Memory B cell (primary cell): ENCODE results near the gene POLR3K.
A peak's percentile ranks its signal among the peaks of the same experiment; 100 is the strongest.

Experiments
- ATAC-seq: fragments of 150-1000 bp; cut with Tn5 transposase; 2 replicates; pipeline ENCODE4 v1.10.0; 2021; ENCODE audit warnings: low read depth, mild to moderate bottlenecking, moderate library complexity
- DNase-seq, 2 donors: peaks; one replicate each; pipeline ENCODE4 v3.0.0; 2022; ENCODE audit warnings: low spot score in 2 of 2
- H3K27ac Mint-ChIP-seq: one replicate; pipeline ENCODE4 v1.8.0; 2022; ENCODE audit warnings: mild to moderate bottlenecking, moderate library complexity, mixed read lengths
- H3K27me3 Mint-ChIP-seq: one replicate; pipeline ENCODE4 v1.8.0; 2022; ENCODE audit warnings: mixed read lengths
- H3K36me3 Mint-ChIP-seq: one replicate; pipeline ENCODE4 v1.8.0; 2022; ENCODE audit warnings: mild to moderate bottlenecking, mixed read lengths
- H3K4me1 Mint-ChIP-seq: one replicate; pipeline ENCODE4 v1.8.0; 2022; ENCODE audit warnings: mixed read lengths
- H3K4me3 Mint-ChIP-seq: one replicate; pipeline ENCODE4 v1.8.0; 2022; ENCODE audit warnings: mild to moderate bottlenecking, moderate library complexity, mixed read lengths
- H3K9me3 Mint-ChIP-seq: one replicate; pipeline ENCODE4 v1.8.0; 2022; ENCODE audit warnings: mixed read lengths

POLR3K gene

GRCh38 chr16:53346-54236 lies at the start of gene POLR3K, which contains the start of gene SNRNP25:
Gene POLR3K, minus strand, starts transcription at chr16:53608. Its CDS starts 22 bp downstream, at chr16:53586.
Gene SNRNP25, plus strand, starts transcription at chr16:53828. Its CDS starts 189 bp downstream, at chr16:54017.
- Mint-ChIP-seq H3K4me1 (peaks cover 13% of the 10 kb centered on the region), H3K27ac (peak within 1 kb of the TSS; percentile 90)

GRCh38 chr16:102060-102855 lies 48.9 kb upstream of the POLR3K start:
- Mint-ChIP-seq H3K27me3 (no peaks in the 10 kb centered on the region), H3K27ac (no peak overlapping the region), H3K4me1 (peaks cover 7% of the 10 kb centered on the region), H3K4me3 (no peak overlapping the region), H3K36me3 (peaks cover 4% of the 10 kb centered on the region), H3K9me3 (no peaks in the 10 kb centered on the region)
- ATAC-seq (no peak), DNase-seq (no peak)

More at GRCh38 chr16:53346-54236, at the start of gene POLR3K, which contains the start of gene SNRNP25:
- peaks cover 18% of the 10 kb centered on the region for H3K36me3 Mint-ChIP-seq
- peak; percentile 91 for ATAC-seq
- peak; percentile 81 to 94 for DNase-seq
- no peaks in the 10 kb centered on the region for H3K9me3 Mint-ChIP-seq
- peak within 1 kb of the TSS; percentile 99 for H3K4me3 Mint-ChIP-seq
- no peaks in the 10 kb centered on the region for H3K27me3 Mint-ChIP-seq

GRCh38 chr16:101586-101985 lies 48.2 kb upstream of the POLR3K start:
- no peak for DNase-seq
- Mint-ChIP-seq H3K4me3 (no peak overlapping the region), H3K27ac (no peak overlapping the region), H3K4me1 (peaks cover 6% of the 10 kb centered on the region), H3K36me3 (peaks cover 4% of the 10 kb centered on the region), H3K9me3 (no peaks in the 10 kb centered on the region), H3K27me3 (no peaks in the 10 kb centered on the region)
- no peak for ATAC-seq

- no peaks in the 10 kb centered on the region for H3K9me3 Mint-ChIP-seq
- peaks cover 3% of the 10 kb centered on the region for H3K36me3 Mint-ChIP-seq
- DNase-seq (no peak), ATAC-seq (no peak)
- no peak overlapping the region for H3K4me3 Mint-ChIP-seq
- H3K4me1 Mint-ChIP-seq, result peaks cover 6% of the 10 kb centered on the region
- no peaks in the 10 kb centered on the region for H3K27me3 Mint-ChIP-seq
- H3K27ac Mint-ChIP-seq, result no peak overlapping the region
These were observed 47.6 kb upstream of the POLR3K start for GRCh38 chr16:100989-101388.

- Mint-ChIP-seq H3K4me3 (no peak overlapping the region), H3K27ac (no peak overlapping the region), H3K27me3 (no peaks in the 10 kb centered on the region), H3K36me3 (peaks cover 6% of the 10 kb centered on the region), H3K9me3 (no peaks in the 10 kb centered on the region), H3K4me1 (peaks cover 6% of the 10 kb centered on the region)
- ATAC-seq (no peak), DNase-seq (no peak)
These were observed 44.4 kb upstream of the POLR3K start for GRCh38 chr16:97822-98221.

- Mint-ChIP-seq H3K36me3 (peaks cover 3% of the 10 kb centered on the region), H3K27me3 (no peaks in the 10 kb centered on the region), H3K4me3 (no peak overlapping the region), H3K4me1 (peaks cover 6% of the 10 kb centered on the region), H3K9me3 (no peaks in the 10 kb centered on the region), H3K27ac (no peak overlapping the region)
- ATAC-seq (peak; percentile 98), DNase-seq (peak; percentile 93 to 95)
These were observed 43.5 kb upstream of the POLR3K start for GRCh38 chr16:96935-97381.

- Mint-ChIP-seq H3K4me1 (peaks cover 6% of the 10 kb centered on the region), H3K36me3 (peaks cover 3% of the 10 kb centered on the region), H3K27me3 (no peaks in the 10 kb centered on the region)
These were observed 41.5 kb upstream of the POLR3K start for GRCh38 chr16:94918-95265.

GRCh38 chr16:92431-93339 lies 39.3 kb upstream of the POLR3K start:
- H3K4me3 Mint-ChIP-seq, result no peak overlapping the region
- H3K27ac Mint-ChIP-seq, result no peak overlapping the region
- H3K36me3 Mint-ChIP-seq, result peaks cover 3% of the 10 kb centered on the region
- peaks cover 6% of the 10 kb centered on the region for H3K4me1 Mint-ChIP-seq
- H3K27me3 Mint-ChIP-seq, result no peaks in the 10 kb centered on the region
- H3K9me3 Mint-ChIP-seq, result no peaks in the 10 kb centered on the region
- no peak for ATAC-seq
- no peak for DNase-seq

More at GRCh38 chr16:94918-95265, 41.5 kb upstream of the POLR3K start:
- Mint-ChIP-seq H3K4me3 (no peak overlapping the region), H3K27ac (peak overlapping the region; percentile 55), H3K9me3 (no peaks in the 10 kb centered on the region)
- DNase-seq (no peak), ATAC-seq (no peak)

GRCh38 chr16:91484-91883 lies 38.1 kb upstream of the POLR3K start:
- H3K27me3 Mint-ChIP-seq, result no peaks in the 10 kb centered on the region
- ATAC-seq (no peak), DNase-seq (no peak)
- H3K9me3 Mint-ChIP-seq, result no peaks in the 10 kb centered on the region
- no peak overlapping the region for H3K4me3 Mint-ChIP-seq
- peaks cover 3% of the 10 kb centered on the region for H3K36me3 Mint-ChIP-seq
- H3K4me1 Mint-ChIP-seq, result no peaks in the 10 kb centered on the region
- no peak overlapping the region for H3K27ac Mint-ChIP-seq

- H3K27ac Mint-ChIP-seq, result no peak overlapping the region
- H3K36me3 Mint-ChIP-seq, result peaks cover 7% of the 10 kb centered on the region
- H3K27me3 Mint-ChIP-seq, result no peaks in the 10 kb centered on the region
These were observed 36.2 kb upstream of the POLR3K start for GRCh38 chr16:89391-90302.

GRCh38 chr16:88613-89012 lies 35.2 kb upstream of the POLR3K start:
- H3K27ac Mint-ChIP-seq, result no peak overlapping the region
- peaks cover 9% of the 10 kb centered on the region for H3K36me3 Mint-ChIP-seq
- ATAC-seq, result no peak
- peaks cover 12% of the 10 kb centered on the region for H3K4me1 Mint-ChIP-seq
- H3K27me3 Mint-ChIP-seq, result no peaks in the 10 kb centered on the region
- no peak for DNase-seq
- no peaks in the 10 kb centered on the region for H3K9me3 Mint-ChIP-seq
- H3K4me3 Mint-ChIP-seq, result no peak overlapping the region

More at GRCh38 chr16:89391-90302, 36.2 kb upstream of the POLR3K start:
- no peak for DNase-seq
- Mint-ChIP-seq H3K4me1 (peaks cover 5% of the 10 kb centered on the region), H3K9me3 (no peaks in the 10 kb centered on the region), H3K4me3 (no peak overlapping the region)
- no peak for ATAC-seq

GRCh38 chr16:86483-86952 lies 33.1 kb upstream of the POLR3K start:
- H3K9me3 Mint-ChIP-seq, result no peaks in the 10 kb centered on the region
- peaks cover 15% of the 10 kb centered on the region for H3K36me3 Mint-ChIP-seq
- H3K27ac Mint-ChIP-seq, result peak overlapping the region; percentile 77
- peaks cover 13% of the 10 kb centered on the region for H3K4me1 Mint-ChIP-seq
- H3K4me3 Mint-ChIP-seq, result no peak overlapping the region
- H3K27me3 Mint-ChIP-seq, result no peaks in the 10 kb centered on the region
- ATAC-seq (no peak), DNase-seq (no peak)
